GM12865 (cell line): Measurements from ENCODE around the gene ELOVL3.

Source experiments
- DNase-seq: peaks from one replicate; pipeline ENCODE4 v3.0.0; 2010; ENCODE audit warnings: low read depth
- H3K4me3 ChIP-seq: 2 replicates; pipeline ENCODE4 v1.5.1; 2011; ENCODE audit warnings: mild to moderate bottlenecking, low read depth, low read length, control low read depth
- CTCF ChIP-seq: IDR thresholded peaks from 2 replicates; pipeline ENCODE4 v1.5.1; 2011; ENCODE audit warnings: low read length, control low read depth, low read depth, inconsistent platforms; ENCODE audit not compliant: insufficient read depth; ENCODE audit errors: missing control alignments

Gene ELOVL3

GRCh38 chr10:102234888-102235597, 8.9 kb downstream of the ELOVL3 start:
- H3K4me3 ChIP-seq: no peak overlapping the region
- DNase-seq: no peak
- no peak for TF ChIP-seq CTCF

- DNase-seq: no peak
- no peak overlapping the region for H3K4me3 ChIP-seq
- no peak for TF ChIP-seq CTCF
Measured at GRCh38 chr10:102235598-102235920, 9.5 kb downstream of the ELOVL3 start.

GRCh38 chr10:102236006-102236405, 9.9 kb downstream of the ELOVL3 start:
- H3K4me3 ChIP-seq: no peak overlapping the region
- DNase-seq: no peak
- no peak for TF ChIP-seq CTCF

- no peak for DNase-seq
Measured at GRCh38 chr10:102237711-102238252, 11.7 kb downstream of the ELOVL3 start.

GRCh38 chr10:102240467-102241031, 14.4 kb downstream of the ELOVL3 start:
- H3K4me3 ChIP-seq: no peak overlapping the region
- no peak for TF ChIP-seq CTCF

More at GRCh38 chr10:102237711-102238252, 11.7 kb downstream of the ELOVL3 start:
- TF ChIP-seq CTCF: no peak
- H3K4me3 ChIP-seq: no peak overlapping the region

GRCh38 chr10:102241032-102241443, 14.9 kb downstream of the ELOVL3 start:
- H3K4me3 ChIP-seq: peak overlapping the region; percentile 56; the same call in 1 of the 2 replicates
- no peak for DNase-seq
- TF ChIP-seq CTCF: no peak

More at GRCh38 chr10:102240467-102241031, 14.4 kb downstream of the ELOVL3 start:
- DNase-seq: no peak
